ENCODE results near the gene PRKG1.

GRCh38 chr10:51095444-51095843, 21.2 kb downstream of the PRKG1 start:
- TF ChIP-seq CTCF (IDR thresholded peaks at IDR 0.05) (no peak), EZH2 (IDR thresholded peaks at IDR 0.05) (no peak), EZH2phosphoT487 (IDR thresholded peaks at IDR 0.05) (no peak)
